Lower leg skin (tissue), 3 donors: ENCODE results near the gene ZEB1.

Experiments
- CTCF ChIP-seq, 3 donors: fragments of 450-650 bp; IDR thresholded peaks; one replicate each; pipeline ENCODE4 v1.5.1; 2016; ENCODE audit warnings: antibody characterized with exemption in 3 of 3, mild to moderate bottlenecking in 3 of 3, moderate library complexity in 2 of 3
- POLR2A ChIP-seq, 2 donors: fragments of 450-650 bp; IDR thresholded peaks; one replicate each; pipeline ENCODE4 v1.6.1; 2016 to 2017; ENCODE audit warnings: antibody characterized with exemption in 2 of 2, mild to moderate bottlenecking in 1 of 2, moderate library complexity in 1 of 2

- TF ChIP-seq CTCF (IDR thresholded peaks at IDR 0.05) = no peak
- no peak for TF ChIP-seq POLR2A (IDR thresholded peaks at IDR 0.05)
Observed at GRCh38 chr10:31353574-31353973, 34.6 kb downstream of the ZEB1 start.
